Measurements from ENCODE around the gene FAAP20.

Gene FAAP20

DNA sequence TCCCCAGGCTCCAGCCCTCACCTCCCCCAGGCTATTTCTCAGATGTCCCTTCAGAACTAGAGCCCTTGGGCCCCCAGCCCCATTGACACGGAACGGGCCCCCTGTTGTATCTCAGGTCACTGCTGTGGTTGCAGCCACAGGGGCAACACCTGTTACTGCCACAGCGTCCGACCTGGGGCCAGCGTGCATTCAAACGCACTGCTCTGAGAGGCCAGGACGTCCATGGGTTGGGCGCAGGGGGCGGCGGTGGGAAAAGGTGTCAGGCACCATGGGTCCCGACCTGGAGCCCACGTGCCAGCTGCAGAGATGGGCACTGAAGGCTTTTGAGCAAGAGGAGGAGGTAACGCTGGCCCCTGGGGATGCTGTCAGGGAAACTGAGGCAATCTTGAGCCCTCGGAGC is 13.3 kb downstream of the FAAP20 start:
- CTCF ChIA-PET = interaction anchor here (1.5 kb wide), 1 partner anchor 8 kb away, joined by 3 read pairs; no protein-coding TSS in a partner anchor
- POLR2A ChIA-PET = no interaction called here

GRCh38 chr1:2180297-2181245 is 14.0 kb downstream of the FAAP20 start:
- ChIA-PET CTCF (no interaction called here), POLR2A (no interaction called here)
- 96% methylated on average over 55 of the region's 58 CpGs for WGBS (ENCODE audit: insufficient coverage)
- Histone ChIP-seq H3K4me1 (ENCODE audit: control extremely low read depth in 1 of 4, control insufficient read depth in 4 of 4, insufficient read depth in 4 of 4, low read length in 3 of 4) (peaks cover 0 to 3% (median 0%) of the 10 kb centered on the region in 4 experiments), H3K27me3 (replicated peaks in 2 of 5; ENCODE audit: control insufficient read depth in 4 of 5, insufficient read depth in 5 of 5, low read length in 4 of 5) (no peaks in the 10 kb centered on the region), H3K9me3 (ENCODE audit: control extremely low read depth in 1 of 5, control insufficient read depth in 4 of 5, insufficient read depth in 2 of 5, low read depth in 1 of 5, low read length in 4 of 5) (no peaks in the 10 kb centered on the region), H3K27ac (ENCODE audit: insufficient read depth in 1 of 2, low read depth in 1 of 2, low read length in 2 of 2, poor library complexity in 1 of 2, severe bottlenecking in 2 of 2) (peak overlapping the region in 1 of 2 experiments; percentile 54), H3K36me3 (ENCODE audit: control insufficient read depth in 4 of 4, insufficient read depth in 4 of 4, low read length in 3 of 4) (peaks cover 0 to 38% (median 8%) of the 10 kb centered on the region in 4 experiments), H3K4me3 (ENCODE audit: control insufficient read depth in 1 of 7, extremely low read depth in 1 of 7, insufficient read depth in 4 of 7, low read depth in 2 of 7, low read length in 6 of 7) (no peak overlapping the region)
- no peak for DNase-seq

More for the DNA sequence above, 13.3 kb downstream of the FAAP20 start:
- WGBS (ENCODE audit: insufficient coverage) = 98% methylated on average over 13 of the region's 14 CpGs
- H3K9me3 ChIP-seq (ENCODE audit: control extremely low read depth in 1 of 5, control insufficient read depth in 4 of 5, insufficient read depth in 2 of 5, low read depth in 1 of 5, low read length in 4 of 5) = no peaks in the 10 kb centered on the region
- no peaks in the 10 kb centered on the region for H3K27me3 ChIP-seq (replicated peaks in 2 of 5; ENCODE audit: control insufficient read depth in 4 of 5, insufficient read depth in 5 of 5, low read length in 4 of 5)
- H3K4me3 ChIP-seq (ENCODE audit: control insufficient read depth in 1 of 7, extremely low read depth in 1 of 7, insufficient read depth in 4 of 7, low read depth in 2 of 7, low read length in 6 of 7) = no peak overlapping the region
- H3K36me3 ChIP-seq (ENCODE audit: control insufficient read depth in 4 of 4, insufficient read depth in 4 of 4, low read length in 3 of 4) = peaks cover 0 to 44% (median 6%) of the 10 kb centered on the region in 4 experiments
- H3K27ac ChIP-seq (ENCODE audit: insufficient read depth in 1 of 2, low read depth in 1 of 2, low read length in 2 of 2, poor library complexity in 1 of 2, severe bottlenecking in 2 of 2) = no peak overlapping the region
- peaks cover 0 to 5% (median 0%) of the 10 kb centered on the region in 4 experiments for H3K4me1 ChIP-seq (ENCODE audit: control extremely low read depth in 1 of 4, control insufficient read depth in 4 of 4, insufficient read depth in 4 of 4, low read length in 3 of 4)
- DNase-seq = no peak

DNA sequence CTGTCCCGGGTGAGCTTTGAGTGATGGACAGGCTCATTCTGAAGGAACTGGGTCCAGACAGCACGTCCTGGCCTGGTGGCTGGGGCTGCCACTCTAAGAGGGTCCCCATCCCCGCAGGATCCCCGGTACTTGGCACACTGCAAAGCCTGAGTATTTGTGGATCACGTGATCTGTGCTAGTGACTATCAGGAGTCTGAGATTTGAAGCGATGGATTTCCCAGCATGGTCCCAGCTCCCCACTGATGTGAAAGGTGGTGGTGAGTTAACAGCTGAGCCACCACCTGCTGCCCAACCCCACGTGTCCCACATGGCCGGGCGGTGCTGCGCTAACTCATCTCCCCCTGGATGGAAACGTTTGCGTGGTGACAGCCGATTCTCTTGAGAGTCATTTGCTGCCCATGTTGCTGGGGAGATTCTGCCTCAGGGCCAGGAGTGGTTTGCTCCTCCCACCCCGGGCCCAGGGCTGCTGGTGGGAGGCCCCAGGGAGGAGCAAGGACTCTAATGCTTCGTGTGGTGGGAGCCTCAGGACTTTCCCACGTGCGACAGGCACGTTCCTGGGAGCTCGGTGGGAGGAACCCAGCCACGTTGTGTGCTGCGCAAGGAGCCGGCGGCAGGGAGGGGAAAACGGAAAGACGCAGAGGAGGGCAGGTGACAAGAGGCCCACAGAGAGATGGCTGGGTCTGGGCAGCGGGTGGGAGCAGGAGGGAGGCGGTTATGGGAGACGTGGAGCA is 15.1 kb downstream of the FAAP20 start:
- H3K4me3 ChIP-seq (ENCODE audit: control insufficient read depth in 1 of 7, extremely low read depth in 1 of 7, insufficient read depth in 4 of 7, low read depth in 2 of 7, low read length in 6 of 7) = no peak overlapping the region
- POLR2A ChIA-PET = no interaction called here
- peaks cover 0 to 27% (median 8%) of the 10 kb centered on the region in 4 experiments for H3K36me3 ChIP-seq (ENCODE audit: control insufficient read depth in 4 of 4, insufficient read depth in 4 of 4, low read length in 3 of 4)
- CTCF ChIA-PET = interaction anchor here (1.1 to 1.2 kb wide), 2 partner anchors 40 to 201 kb away, joined by 3 to 4 read pairs; no protein-coding TSS in a partner anchor
- H3K27ac ChIP-seq (ENCODE audit: insufficient read depth in 1 of 2, low read depth in 1 of 2, low read length in 2 of 2, poor library complexity in 1 of 2, severe bottlenecking in 2 of 2) = peak overlapping the region in 1 of 2 experiments; percentile 37
- DNase-seq = no peak
- H3K4me1 ChIP-seq (ENCODE audit: control extremely low read depth in 1 of 4, control insufficient read depth in 4 of 4, insufficient read depth in 4 of 4, low read length in 3 of 4) = peaks cover 0 to 4% (median 3%) of the 10 kb centered on the region in 4 experiments
- H3K27me3 ChIP-seq (replicated peaks in 2 of 5; ENCODE audit: control insufficient read depth in 4 of 5, insufficient read depth in 5 of 5, low read length in 4 of 5) = no peaks in the 10 kb centered on the region
- no peaks in the 10 kb centered on the region for H3K9me3 ChIP-seq (ENCODE audit: control extremely low read depth in 1 of 5, control insufficient read depth in 4 of 5, insufficient read depth in 2 of 5, low read depth in 1 of 5, low read length in 4 of 5)
- 94% methylated on average over 25 of the region's 28 CpGs for WGBS (ENCODE audit: insufficient coverage)

- ChIA-PET POLR2A (no interaction called here), CTCF (interaction anchor here (1.1 to 1.2 kb wide), 2 partner anchors 39 to 202 kb away, joined by 3 to 4 read pairs; no protein-coding TSS in a partner anchor)
- peaks cover 0 to 5% (median 4%) of the 10 kb centered on the region in 4 experiments for H3K4me1 ChIP-seq (ENCODE audit: control extremely low read depth in 1 of 4, control insufficient read depth in 4 of 4, insufficient read depth in 4 of 4, low read length in 3 of 4)
- peaks cover 0 to 27% (median 8%) of the 10 kb centered on the region in 4 experiments for H3K36me3 ChIP-seq (ENCODE audit: control insufficient read depth in 4 of 4, insufficient read depth in 4 of 4, low read length in 3 of 4)
- H3K27ac ChIP-seq (ENCODE audit: insufficient read depth in 1 of 2, low read depth in 1 of 2, low read length in 2 of 2, poor library complexity in 1 of 2, severe bottlenecking in 2 of 2) = no peak overlapping the region
- H3K9me3 ChIP-seq (ENCODE audit: control extremely low read depth in 1 of 5, control insufficient read depth in 4 of 5, insufficient read depth in 2 of 5, low read depth in 1 of 5, low read length in 4 of 5) = no peaks in the 10 kb centered on the region
- DNase-seq = no peak
- no peaks in the 10 kb centered on the region for H3K27me3 ChIP-seq (replicated peaks in 2 of 5; ENCODE audit: control insufficient read depth in 4 of 5, insufficient read depth in 5 of 5, low read length in 4 of 5)
- no peak overlapping the region for H3K4me3 ChIP-seq (ENCODE audit: control insufficient read depth in 1 of 7, extremely low read depth in 1 of 7, insufficient read depth in 4 of 7, low read depth in 2 of 7, low read length in 6 of 7)
- 97% methylated on average over 11 of the region's 16 CpGs for WGBS (ENCODE audit: insufficient coverage)
These were observed 15.7 kb downstream of the FAAP20 start for GRCh38 chr1:2178875-2179274.

GRCh38 chr1:2177946-2178538 is 16.5 kb downstream of the FAAP20 start:
- POLR2A ChIA-PET = no interaction called here
- 94% methylated on average over 18 of the region's 18 CpGs for WGBS (ENCODE audit: insufficient coverage)
- DNase-seq = no peak

GRCh38 chr1:2177541-2177940 is 17.0 kb downstream of the FAAP20 start:
- ChIA-PET CTCF (no interaction called here), POLR2A (no interaction called here)
- H3K4me1 ChIP-seq (ENCODE audit: control extremely low read depth in 1 of 4, control insufficient read depth in 4 of 4, insufficient read depth in 4 of 4, low read length in 3 of 4) = peaks cover 0 to 5% (median 4%) of the 10 kb centered on the region in 4 experiments
- no peak for DNase-seq
- H3K27ac ChIP-seq (ENCODE audit: insufficient read depth in 1 of 2, low read depth in 1 of 2, low read length in 2 of 2, poor library complexity in 1 of 2, severe bottlenecking in 2 of 2) = no peak overlapping the region
- H3K4me3 ChIP-seq (ENCODE audit: control insufficient read depth in 1 of 7, extremely low read depth in 1 of 7, insufficient read depth in 4 of 7, low read depth in 2 of 7, low read length in 6 of 7) = no peak overlapping the region
- peaks cover 0 to 23% (median 11%) of the 10 kb centered on the region in 4 experiments for H3K36me3 ChIP-seq (ENCODE audit: control insufficient read depth in 4 of 4, insufficient read depth in 4 of 4, low read length in 3 of 4)
- WGBS (ENCODE audit: insufficient coverage) = 98% methylated on average over 16 of the region's 21 CpGs
- no peaks in the 10 kb centered on the region for H3K9me3 ChIP-seq (ENCODE audit: control extremely low read depth in 1 of 5, control insufficient read depth in 4 of 5, insufficient read depth in 2 of 5, low read depth in 1 of 5, low read length in 4 of 5)
- H3K27me3 ChIP-seq (replicated peaks in 2 of 5; ENCODE audit: control insufficient read depth in 4 of 5, insufficient read depth in 5 of 5, low read length in 4 of 5) = no peaks in the 10 kb centered on the region

More at GRCh38 chr1:2177946-2178538, 16.5 kb downstream of the FAAP20 start:
- Histone ChIP-seq H3K36me3 (ENCODE audit: control insufficient read depth in 4 of 4, insufficient read depth in 4 of 4, low read length in 3 of 4) (peaks cover 0 to 23% (median 11%) of the 10 kb centered on the region in 4 experiments), H3K4me3 (ENCODE audit: control insufficient read depth in 1 of 7, extremely low read depth in 1 of 7, insufficient read depth in 4 of 7, low read depth in 2 of 7, low read length in 6 of 7) (no peak overlapping the region), H3K9me3 (ENCODE audit: control extremely low read depth in 1 of 5, control insufficient read depth in 4 of 5, insufficient read depth in 2 of 5, low read depth in 1 of 5, low read length in 4 of 5) (no peaks in the 10 kb centered on the region), H3K4me1 (ENCODE audit: control extremely low read depth in 1 of 4, control insufficient read depth in 4 of 4, insufficient read depth in 4 of 4, low read length in 3 of 4) (peaks cover 0 to 5% (median 4%) of the 10 kb centered on the region in 4 experiments), H3K27ac (ENCODE audit: insufficient read depth in 1 of 2, low read depth in 1 of 2, low read length in 2 of 2, poor library complexity in 1 of 2, severe bottlenecking in 2 of 2) (no peak overlapping the region), H3K27me3 (replicated peaks in 2 of 5; ENCODE audit: control insufficient read depth in 4 of 5, insufficient read depth in 5 of 5, low read length in 4 of 5) (no peaks in the 10 kb centered on the region)
- CTCF ChIA-PET = interaction anchor here (1.1 kb wide), 1 partner anchor 203 kb away, joined by 4 read pairs; no protein-coding TSS in a partner anchor
